Chondrocyte (in vitro differentiated cells): ENCODE measurements around the gene SLC39A5. TPM values are rescaled to one million over a fixed set of nuclear protein-coding genes. Genes with fewer than 3 reads are reported as not detected.
A peak's percentile ranks its signal among the peaks of the same experiment; 100 is the strongest.
"Not testable (repeated sequence)": the region's sequence is repeated elsewhere in the genome, so short reads cannot be mapped to it uniquely, and the experiment has no call there.

ENCODE experiments used
- DNase-seq: peaks from one replicate; pipeline ENCODE4 v3.0.0; 2021; ENCODE audit warnings: mixed read lengths, low spot score
- H3K27ac Mint-ChIP-seq: one replicate; pipeline ENCODE4 v1.8.0; 2021; ENCODE audit warnings: mild to moderate bottlenecking, moderate library complexity, mixed read lengths; ENCODE audit not compliant: unreplicated experiment
- H3K27me3 Mint-ChIP-seq: 2 replicates; pipeline ENCODE4 v1.8.0; 2021; ENCODE audit warnings: low read depth, mixed read lengths
- H3K36me3 Mint-ChIP-seq: 2 replicates; pipeline ENCODE4 v1.8.0; 2021; ENCODE audit warnings: low read depth, mixed read lengths
- H3K4me1 Mint-ChIP-seq: 2 replicates; pipeline ENCODE4 v1.8.0; 2021; ENCODE audit warnings: low read depth, mild to moderate bottlenecking, mixed read lengths
- H3K4me3 Mint-ChIP-seq: one replicate; pipeline ENCODE4 v1.8.0; 2021; ENCODE audit warnings: mild to moderate bottlenecking, moderate library complexity, mixed read lengths; ENCODE audit not compliant: unreplicated experiment
- H3K9me3 Mint-ChIP-seq: 2 replicates; pipeline ENCODE4 v1.8.0; 2021; ENCODE audit warnings: low read depth, mixed read lengths
- total RNA-seq: library from RNA; stranded (reverse); gene quantifications from 3 replicates; pipeline ENCODE4 v1.2.1, GENCODE V29; 2021
- TF ChIP-seq, protein P1 (sequence below): fragments of 200-600 bp; sonication (generic); IDR thresholded peaks from 2 replicates; pipeline ENCODE4 v1.5.0; 2021; ENCODE audit warnings: antibody characterized with exemption, mild to moderate bottlenecking, moderate library complexity

SLC39A5 gene
- total RNA-seq, 1 donor from 2014 or later: 0.47 TPM

DNA sequence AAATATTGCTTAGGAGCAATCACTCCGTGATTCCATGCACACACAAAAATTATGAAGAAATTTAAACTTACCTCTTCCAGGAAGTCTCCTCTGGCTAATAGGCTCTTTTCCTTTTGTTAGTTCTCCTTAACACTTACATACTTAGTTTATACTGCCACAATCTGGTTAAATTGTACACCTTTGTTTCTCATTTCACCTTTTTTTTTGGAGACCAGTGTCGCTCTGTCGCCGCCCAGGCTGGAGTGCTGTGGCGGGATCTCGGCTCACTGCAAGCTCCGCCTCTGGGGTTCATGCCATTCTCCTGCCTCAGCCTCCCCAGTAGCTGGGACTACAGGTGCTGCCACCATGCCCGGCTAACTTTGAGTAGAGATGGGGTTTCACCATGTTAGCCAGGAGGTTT is 30.5 kb downstream of the SLC39A5 start:
- DNase-seq: peak; percentile 26
- TF ChIP-seq, protein P1, sequence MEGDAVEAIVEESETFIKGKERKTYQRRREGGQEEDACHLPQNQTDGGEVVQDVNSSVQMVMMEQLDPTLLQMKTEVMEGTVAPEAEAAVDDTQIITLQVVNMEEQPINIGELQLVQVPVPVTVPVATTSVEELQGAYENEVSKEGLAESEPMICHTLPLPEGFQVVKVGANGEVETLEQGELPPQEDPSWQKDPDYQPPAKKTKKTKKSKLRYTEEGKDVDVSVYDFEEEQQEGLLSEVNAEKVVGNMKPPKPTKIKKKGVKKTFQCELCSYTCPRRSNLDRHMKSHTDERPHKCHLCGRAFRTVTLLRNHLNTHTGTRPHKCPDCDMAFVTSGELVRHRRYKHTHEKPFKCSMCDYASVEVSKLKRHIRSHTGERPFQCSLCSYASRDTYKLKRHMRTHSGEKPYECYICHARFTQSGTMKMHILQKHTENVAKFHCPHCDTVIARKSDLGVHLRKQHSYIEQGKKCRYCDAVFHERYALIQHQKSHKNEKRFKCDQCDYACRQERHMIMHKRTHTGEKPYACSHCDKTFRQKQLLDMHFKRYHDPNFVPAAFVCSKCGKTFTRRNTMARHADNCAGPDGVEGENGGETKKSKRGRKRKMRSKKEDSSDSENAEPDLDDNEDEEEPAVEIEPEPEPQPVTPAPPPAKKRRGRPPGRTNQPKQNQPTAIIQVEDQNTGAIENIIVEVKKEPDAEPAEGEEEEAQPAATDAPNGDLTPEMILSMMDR: no peak
- Mint-ChIP-seq H3K4me1 (peaks cover 31% of the 10 kb centered on the region), H3K27me3 (no peaks in the 10 kb centered on the region), H3K9me3 (no peaks in the 10 kb centered on the region), H3K36me3 (peaks cover 4% of the 10 kb centered on the region), H3K4me3 (no peak overlapping the region), H3K27ac (no peak overlapping the region)

DNA sequence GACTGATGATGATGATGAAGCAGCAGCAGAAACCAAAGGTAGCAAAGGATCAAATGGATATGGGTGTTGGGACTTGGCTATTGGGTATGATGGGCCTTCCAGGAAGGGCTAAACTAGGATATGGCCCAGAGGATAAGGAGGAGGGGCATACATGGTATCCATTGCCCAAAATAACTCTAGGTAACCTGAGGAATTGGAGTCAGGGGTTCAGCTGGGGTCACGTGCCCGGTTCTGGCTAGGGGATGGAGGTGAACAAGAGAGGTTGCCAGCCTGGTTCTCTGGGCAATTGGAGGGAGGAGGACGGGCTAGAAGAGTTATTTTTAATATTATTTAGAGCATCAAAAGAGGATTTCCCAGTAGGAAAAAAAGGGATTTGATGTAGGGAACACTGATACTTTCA is 31.1 kb downstream of the SLC39A5 start:
- H3K27me3 Mint-ChIP-seq: no peaks in the 10 kb centered on the region
- peak; percentile 18 for DNase-seq
- no peaks in the 10 kb centered on the region for H3K9me3 Mint-ChIP-seq
- no peak overlapping the region for H3K27ac Mint-ChIP-seq
- peaks cover 33% of the 10 kb centered on the region for H3K4me1 Mint-ChIP-seq
- TF ChIP-seq, protein P1: no peak
- H3K4me3 Mint-ChIP-seq: no peak overlapping the region
- peaks cover 4% of the 10 kb centered on the region for H3K36me3 Mint-ChIP-seq

DNA sequence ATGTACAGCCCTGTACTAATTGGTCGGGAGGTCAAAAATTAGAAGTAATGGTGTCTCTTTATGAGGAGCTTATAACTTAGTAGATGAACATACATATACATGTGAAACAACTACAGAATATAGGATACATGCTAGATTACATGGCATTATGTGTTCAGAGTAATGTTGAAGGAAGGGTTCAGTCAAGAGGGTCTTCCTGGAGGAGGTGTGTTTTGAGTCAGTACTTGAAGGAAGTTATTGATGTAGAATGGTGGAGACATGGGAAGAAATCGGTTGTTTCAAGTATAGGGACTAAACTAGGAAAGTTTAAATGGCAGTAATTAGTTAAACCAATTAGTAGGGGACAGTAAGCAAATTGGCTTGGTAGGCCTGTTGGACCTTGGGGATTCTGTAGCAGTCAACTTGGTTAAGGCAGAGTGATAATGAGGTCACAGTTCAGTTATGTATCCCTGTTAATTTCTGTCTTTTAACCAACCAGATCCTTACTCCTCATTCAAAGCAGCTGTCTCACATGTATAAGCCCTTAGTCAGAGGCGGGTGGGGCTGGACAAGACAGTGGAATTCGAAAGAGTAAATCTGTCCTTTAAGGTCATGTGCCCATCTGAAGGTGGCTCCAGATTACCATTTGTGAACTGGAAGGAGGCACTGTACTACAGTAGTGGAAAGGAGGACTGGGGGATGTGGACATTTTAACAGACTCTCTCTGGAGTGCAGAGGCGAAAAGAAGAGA is 31.8 kb downstream of the SLC39A5 start:
- Mint-ChIP-seq H3K4me3 (no peak overlapping the region), H3K9me3 (no peaks in the 10 kb centered on the region), H3K36me3 (no peaks in the 10 kb centered on the region), H3K4me1 (peaks cover 31% of the 10 kb centered on the region), H3K27ac (peak overlapping the region; percentile 90), H3K27me3 (no peaks in the 10 kb centered on the region)
- peak; percentile 11 for DNase-seq
- TF ChIP-seq, protein P1: no peak

DNA sequence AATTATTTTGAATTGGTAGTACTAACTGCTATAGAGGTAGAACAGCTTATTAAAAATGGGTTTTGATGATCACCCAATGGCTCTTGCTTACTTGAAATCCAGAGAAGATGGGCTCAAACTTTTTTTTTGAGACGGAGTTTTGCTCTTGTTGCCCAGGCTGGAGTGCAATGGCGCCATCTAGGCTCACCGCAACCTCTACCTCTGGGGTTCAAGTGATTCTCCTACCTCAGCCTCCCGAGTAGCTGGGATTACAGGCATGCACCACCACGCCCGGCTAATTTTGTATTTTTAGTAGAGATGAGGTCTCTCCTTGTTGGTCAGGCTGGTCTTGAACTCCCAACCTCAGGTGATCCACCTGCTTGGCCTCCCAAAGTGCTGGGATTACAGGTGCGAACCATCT is 33.1 kb downstream of the SLC39A5 start:
- not testable (repeated sequence) for H3K27ac Mint-ChIP-seq, H3K27me3 Mint-ChIP-seq, H3K9me3 Mint-ChIP-seq, H3K36me3 Mint-ChIP-seq, H3K4me3 Mint-ChIP-seq
- DNase-seq: peak; percentile 10
- H3K4me1 Mint-ChIP-seq: peaks cover 33% of the 10 kb centered on the region

DNA sequence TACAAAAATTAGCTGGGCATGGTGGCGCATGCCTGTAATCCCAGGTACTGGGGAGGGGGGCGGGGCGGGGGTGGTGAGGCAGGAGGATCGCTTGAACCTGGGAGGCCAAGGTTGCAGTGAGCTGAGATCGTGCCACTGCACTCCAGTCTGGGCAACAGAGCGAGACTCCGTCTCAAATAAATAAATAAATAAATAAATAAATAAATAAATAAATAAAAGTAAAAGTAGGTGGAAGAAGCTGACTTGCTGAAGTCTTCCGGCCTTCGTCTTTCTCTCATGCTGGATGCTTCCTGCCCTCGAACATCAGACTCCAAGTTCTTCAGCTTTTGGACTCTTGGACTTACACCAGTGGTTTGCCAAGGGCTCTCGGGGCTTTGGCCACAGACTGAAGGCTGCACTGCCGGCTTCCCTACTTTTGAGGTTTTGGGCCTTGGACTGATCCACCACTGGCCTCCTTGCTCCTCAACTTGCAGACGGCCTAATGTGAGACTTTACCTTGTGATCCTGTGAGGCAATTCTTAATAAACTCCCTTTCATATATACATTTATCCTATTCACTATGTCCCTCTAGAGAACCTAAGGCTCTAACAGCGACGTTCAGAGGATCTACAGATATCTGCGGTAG is 36.3 kb downstream of the SLC39A5 start:
- not testable (repeated sequence) for H3K36me3 Mint-ChIP-seq, H3K27me3 Mint-ChIP-seq, H3K9me3 Mint-ChIP-seq
- Mint-ChIP-seq H3K4me1 (peaks cover 32% of the 10 kb centered on the region), H3K4me3 (peak overlapping the region; percentile 87), H3K27ac (peak overlapping the region; percentile 91)
- DNase-seq: peak; percentile 0

DNA sequence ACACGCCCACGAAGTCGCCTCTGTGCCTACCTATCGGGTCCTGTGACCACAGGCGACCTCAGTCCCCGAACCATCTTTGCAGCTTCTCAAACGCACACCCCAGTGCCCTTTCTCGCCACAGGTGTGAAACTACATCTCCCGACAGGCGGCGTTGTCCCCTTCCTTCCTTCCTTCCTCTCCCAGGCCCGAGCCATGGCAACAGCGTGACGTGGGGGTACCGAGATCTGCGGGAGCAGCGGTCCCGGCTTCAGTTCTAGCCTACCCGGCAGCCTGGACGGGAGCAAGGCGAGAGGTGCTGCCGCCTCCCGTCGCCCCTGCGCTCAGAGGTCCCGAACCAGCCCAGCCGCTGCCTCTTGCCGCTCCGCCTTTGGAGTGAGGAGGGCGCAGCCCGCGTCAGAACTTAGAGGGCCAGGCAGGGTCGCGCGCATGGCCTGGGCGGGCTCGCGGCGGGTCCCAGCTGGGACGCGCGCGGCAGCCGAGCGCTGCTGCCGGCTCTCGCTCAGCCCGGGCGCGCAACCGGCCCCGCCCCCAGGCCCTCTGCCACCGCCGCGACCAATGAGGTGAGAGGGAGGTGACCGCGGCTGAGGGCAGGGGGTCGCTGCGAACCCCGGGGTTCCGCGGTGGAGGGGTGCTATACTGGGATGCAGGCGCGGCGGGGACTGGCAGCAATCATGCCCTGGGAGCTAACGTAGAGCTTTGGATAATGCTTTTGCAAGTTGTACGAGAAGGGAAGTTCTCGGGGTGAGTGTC is 37.0 kb downstream of the SLC39A5 start, which contains the start of gene COQ10A:
TSS of gene COQ10A (plus strand) at position 250 of the 750 bp plus-strand sequence. CDS start at position 427, 177 bp downstream.
- Mint-ChIP-seq H3K9me3 (no peaks in the 10 kb centered on the region), H3K36me3 (peaks cover 5% of the 10 kb centered on the region), H3K4me3 (peak within 1 kb of the TSS; percentile 87), H3K27me3 (no peaks in the 10 kb centered on the region), H3K4me1 (peaks cover 26% of the 10 kb centered on the region), H3K27ac (peak within 1 kb of the TSS; percentile 91)
- TF ChIP-seq, protein P1: peak; percentile 86
- peak; percentile 93 for DNase-seq
